ENCODE results near the gene EPS8. TPM values are rescaled to one million over a fixed set of nuclear protein-coding genes. Genes with fewer than 3 reads are reported as not detected.

Gene EPS8
- total and polyA plus RNA-seq, 2 experiments from 2014 or later, result 3.1 to 6.0 TPM

- Histone ChIP-seq H3K4me3 (no peak overlapping the region), H3K9me3 (ENCODE audit: low read depth) (no peaks in the 10 kb centered on the region), H3K27me3 (no peaks in the 10 kb centered on the region), H3K27ac (no peak overlapping the region), H3K36me3 (no peaks in the 10 kb centered on the region), H3K4me1 (ENCODE audit: low read depth) (no peaks in the 10 kb centered on the region)
- DNase-seq (ENCODE audit: low read depth in 1 of 2, low spot score in 1 of 2), result no peak
- no peak for TF ChIP-seq CTCF (IDR thresholded peaks at IDR 0.05; ENCODE audit: low read depth, low read length)
Measured at GRCh38 chr12:15682826-15683225, 106.4 kb downstream of the EPS8 start.

GRCh38 chr12:15679151-15679550 is 110.0 kb downstream of the EPS8 start:
- Histone ChIP-seq H3K4me3 (no peak overlapping the region), H3K9me3 (ENCODE audit: low read depth) (no peaks in the 10 kb centered on the region), H3K4me1 (ENCODE audit: low read depth) (no peaks in the 10 kb centered on the region), H3K36me3 (no peaks in the 10 kb centered on the region), H3K27me3 (no peaks in the 10 kb centered on the region), H3K27ac (no peak overlapping the region)
- DNase-seq (ENCODE audit: low read depth in 1 of 2, low spot score in 1 of 2), result peak in 1 of 2 donors; percentile 24
- TF ChIP-seq CTCF (IDR thresholded peaks at IDR 0.05; ENCODE audit: low read depth, low read length), result no peak

GRCh38 chr12:15677726-15678201 is 111.4 kb downstream of the EPS8 start:
- H3K4me1 ChIP-seq (ENCODE audit: low read depth), result no peaks in the 10 kb centered on the region

GRCh38 chr12:15677228-15677627 is 112.0 kb downstream of the EPS8 start:
- no peaks in the 10 kb centered on the region for H3K36me3 ChIP-seq
- no peak overlapping the region for H3K4me3 ChIP-seq
- no peak overlapping the region for H3K27ac ChIP-seq
- TF ChIP-seq CTCF (IDR thresholded peaks at IDR 0.05; ENCODE audit: low read depth, low read length), result no peak
- DNase-seq (ENCODE audit: low read depth in 1 of 2, low spot score in 1 of 2), result no peak
- no peaks in the 10 kb centered on the region for H3K4me1 ChIP-seq (ENCODE audit: low read depth)
- H3K27me3 ChIP-seq, result no peaks in the 10 kb centered on the region
- H3K9me3 ChIP-seq (ENCODE audit: low read depth), result no peaks in the 10 kb centered on the region

More at GRCh38 chr12:15677726-15678201, 111.4 kb downstream of the EPS8 start:
- Histone ChIP-seq H3K27me3 (no peaks in the 10 kb centered on the region), H3K36me3 (no peaks in the 10 kb centered on the region), H3K27ac (no peak overlapping the region), H3K4me3 (no peak overlapping the region), H3K9me3 (ENCODE audit: low read depth) (no peaks in the 10 kb centered on the region)
- DNase-seq (ENCODE audit: low read depth in 1 of 2, low spot score in 1 of 2), result no peak
- TF ChIP-seq CTCF (IDR thresholded peaks at IDR 0.05; ENCODE audit: low read depth, low read length), result no peak

- Histone ChIP-seq H3K36me3 (no peaks in the 10 kb centered on the region), H3K27me3 (no peaks in the 10 kb centered on the region), H3K9me3 (ENCODE audit: low read depth) (no peaks in the 10 kb centered on the region), H3K4me1 (ENCODE audit: low read depth) (no peaks in the 10 kb centered on the region), H3K4me3 (no peak overlapping the region), H3K27ac (no peak overlapping the region)
- DNase-seq (ENCODE audit: low read depth in 1 of 2, low spot score in 1 of 2), result no peak
- no peak for TF ChIP-seq CTCF (IDR thresholded peaks at IDR 0.05; ENCODE audit: low read depth, low read length)
Measured at GRCh38 chr12:15672671-15673270, 116.4 kb downstream of the EPS8 start.
